SHP77 treated with DMSO at 0.1 percent for 48 hours (cell line): ENCODE data around the gene CPEB4.

Experiments
- DNase-seq: peaks from one replicate; lab custom pipeline; 2025; lab: John Stamatoyannopoulos, UW

The CPEB4 gene

GRCh38 chr5:173913686-173914321 is 25.7 kb downstream of the CPEB4 start:
- no peak for DNase-seq

GRCh38 chr5:173915310-173916014 is 27.3 kb downstream of the CPEB4 start:
- DNase-seq = no peak

GRCh38 chr5:173916233-173916632 is 28.1 kb downstream of the CPEB4 start:
- no peak for DNase-seq

- no peak for DNase-seq
These were observed 29.9 kb downstream of the CPEB4 start for GRCh38 chr5:173917788-173918786.

GRCh38 chr5:173919443-173919842 is 31.3 kb downstream of the CPEB4 start:
- no peak for DNase-seq

GRCh38 chr5:173920024-173920753 is 32.0 kb downstream of the CPEB4 start:
- no peak for DNase-seq

GRCh38 chr5:173920866-173921555 is 32.9 kb downstream of the CPEB4 start:
- DNase-seq = no peak

- no peak for DNase-seq
These were observed 34.4 kb downstream of the CPEB4 start for GRCh38 chr5:173922527-173922926.

- no peak for DNase-seq
These were observed 35.3 kb downstream of the CPEB4 start for GRCh38 chr5:173923218-173924095.

- no peak for DNase-seq
These were observed 36.8 kb downstream of the CPEB4 start for GRCh38 chr5:173924899-173925298.

GRCh38 chr5:173925449-173926071 is 37.4 kb downstream of the CPEB4 start:
- DNase-seq = no peak

GRCh38 chr5:173926359-173926758 is 38.2 kb downstream of the CPEB4 start:
- no peak for DNase-seq

- no peak for DNase-seq
These were observed 40.9 kb downstream of the CPEB4 start for GRCh38 chr5:173928871-173929574.

GRCh38 chr5:173932695-173933139 is 44.6 kb downstream of the CPEB4 start:
- DNase-seq = no peak

- no peak for DNase-seq
These were observed 45.8 kb downstream of the CPEB4 start for GRCh38 chr5:173933901-173934300.

GRCh38 chr5:173935396-173935795 is 47.2 kb downstream of the CPEB4 start:
- no peak for DNase-seq

GRCh38 chr5:173940269-173940668 is 52.1 kb downstream of the CPEB4 start:
- DNase-seq = no peak

- DNase-seq = no peak
These were observed 53.0 kb downstream of the CPEB4 start for GRCh38 chr5:173941102-173941501.
